GM04504 (cell line): ENCODE measurements around the gene IL7R.
"Not testable (repeated sequence)": the region's sequence is repeated elsewhere in the genome, so short reads cannot be mapped to it uniquely, and the experiment has no call there.

Experiments
- DNase-seq: peaks from one replicate; pipeline ENCODE4 v3.0.0-alpha.2; 2012; ENCODE audit warnings: low read depth

The IL7R gene

DNA sequence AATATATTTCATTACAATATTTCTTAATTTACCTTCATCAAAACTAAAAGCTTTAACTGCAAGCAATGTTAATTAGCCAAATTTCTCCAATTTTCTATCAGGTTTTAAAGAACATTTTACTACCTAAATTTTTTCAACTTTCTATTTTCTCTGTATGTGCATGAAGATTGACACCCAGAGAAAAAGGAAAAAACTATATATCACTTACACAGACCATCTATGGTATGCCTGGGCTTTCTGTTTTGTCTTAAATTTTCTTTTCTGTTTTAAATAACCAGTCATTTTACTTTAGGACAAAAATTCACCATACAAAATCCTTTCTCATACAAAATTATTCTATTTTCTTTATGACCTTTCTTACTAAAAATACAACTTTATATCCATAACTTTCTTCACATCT lies 13.8 kb upstream of the IL7R start:
- DNase-seq: no peak

DNA sequence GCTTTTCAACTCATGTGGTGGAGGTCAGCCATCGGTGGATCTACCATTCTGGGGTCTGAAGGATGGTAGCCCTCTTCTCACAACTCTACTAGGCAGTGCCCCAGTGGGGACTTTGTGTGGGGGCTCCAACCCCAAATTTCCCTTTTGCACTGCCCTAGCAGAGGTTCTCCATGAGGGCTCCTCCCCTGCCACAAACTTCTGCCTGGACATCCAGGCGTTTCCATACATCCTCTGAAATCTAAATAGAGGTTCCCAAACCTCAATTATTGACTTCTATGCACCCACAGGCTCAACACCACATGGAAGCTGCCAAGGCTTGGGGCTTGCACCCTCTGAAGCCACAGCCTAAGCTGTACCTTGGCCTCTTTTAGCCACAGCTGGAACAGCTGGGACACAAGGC lies 11.2 kb upstream of the IL7R start:
- not testable (repeated sequence) for DNase-seq

DNA sequence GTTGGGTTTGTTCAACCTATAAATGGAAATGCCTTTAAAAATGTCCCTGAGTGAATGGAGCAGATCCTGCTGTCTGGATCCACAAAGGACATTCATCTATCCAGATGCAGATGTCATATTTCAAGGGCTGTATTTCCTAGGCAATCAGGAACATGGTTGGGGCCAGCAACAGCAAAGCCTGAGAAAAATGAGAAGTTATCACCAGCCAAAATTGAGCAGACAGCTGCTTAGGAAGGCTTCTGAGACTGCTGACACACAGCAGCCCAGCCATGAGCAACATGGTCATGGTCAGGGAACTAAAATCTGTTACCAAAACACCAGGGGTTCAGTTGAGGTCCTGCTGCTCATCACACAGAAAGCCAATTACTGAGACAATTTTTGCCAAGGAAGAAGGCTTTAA lies 9.2 kb upstream of the IL7R start:
- DNase-seq: no peak

DNA sequence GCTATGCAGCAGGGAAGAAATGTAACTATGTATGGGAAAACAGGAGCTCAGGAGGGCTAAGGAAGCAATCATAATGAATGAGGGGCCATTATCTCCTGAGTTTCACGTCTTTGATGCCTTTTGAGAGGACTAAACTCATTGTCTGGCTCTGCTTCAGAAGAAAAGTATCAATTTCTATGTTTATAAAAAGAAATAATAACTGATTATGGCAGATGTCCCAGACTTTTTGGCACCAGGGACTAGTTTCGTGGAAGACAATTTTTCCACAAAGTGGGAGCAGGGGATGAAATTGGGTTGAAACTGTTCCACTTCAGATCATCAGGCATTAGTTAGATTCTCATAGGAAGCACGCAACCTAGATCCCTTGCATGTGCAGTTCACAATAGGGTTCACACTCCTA lies 8.7 kb upstream of the IL7R start:
- DNase-seq: no peak

DNA sequence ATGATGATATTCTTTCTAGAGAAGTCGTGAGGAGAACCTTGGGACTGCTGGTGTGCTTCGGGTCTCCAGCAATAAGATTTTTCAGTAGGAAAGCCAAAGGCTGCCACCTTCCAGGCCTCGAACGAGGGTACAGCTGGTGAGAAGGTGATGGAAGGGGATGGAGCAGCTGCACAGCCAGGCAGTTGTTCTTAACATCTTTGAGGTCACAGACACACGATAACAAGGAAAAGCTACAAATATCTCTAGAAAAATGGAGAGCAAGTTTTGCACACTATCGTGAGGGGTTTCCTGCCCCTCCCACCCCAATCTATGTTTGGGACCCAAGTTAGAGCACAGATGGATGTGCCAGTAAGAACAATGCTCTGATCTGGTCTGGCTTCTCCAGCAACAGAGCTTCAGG lies 6.8 kb upstream of the IL7R start:
- no peak for DNase-seq

DNA sequence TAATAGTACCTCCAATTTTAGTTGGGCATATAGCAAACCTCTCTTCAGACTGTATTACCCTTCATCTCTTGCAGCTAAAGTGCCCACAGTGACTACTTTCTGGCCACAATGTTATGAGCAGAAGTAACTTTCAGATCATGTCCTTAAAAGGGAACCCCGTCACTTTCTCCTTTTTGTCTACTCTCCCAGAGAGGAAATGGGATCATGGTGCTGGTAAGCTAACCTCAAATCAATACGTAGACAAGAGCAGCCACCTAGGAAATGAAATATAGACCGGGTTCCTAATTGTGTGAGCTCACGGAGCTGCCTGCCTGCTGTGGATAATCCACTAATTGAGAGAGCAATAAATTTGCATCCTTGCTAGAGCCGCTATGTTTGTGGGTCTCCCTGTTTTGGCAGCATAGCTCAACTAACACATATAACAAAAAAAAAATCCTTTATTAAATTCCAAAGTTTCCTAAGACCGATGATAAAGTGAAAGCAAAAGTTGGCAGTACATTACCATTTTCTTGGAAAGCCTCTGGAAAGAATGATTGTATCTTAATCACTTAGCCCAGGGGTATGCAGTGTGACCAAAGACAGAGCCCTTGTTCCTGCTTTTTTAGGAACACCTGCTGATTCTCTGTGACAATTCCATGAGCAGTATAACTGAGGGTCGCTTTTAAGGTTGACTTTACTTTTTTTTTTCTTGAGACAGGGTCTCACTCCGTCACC lies 5.6 kb upstream of the IL7R start:
- DNase-seq: no peak

DNA sequence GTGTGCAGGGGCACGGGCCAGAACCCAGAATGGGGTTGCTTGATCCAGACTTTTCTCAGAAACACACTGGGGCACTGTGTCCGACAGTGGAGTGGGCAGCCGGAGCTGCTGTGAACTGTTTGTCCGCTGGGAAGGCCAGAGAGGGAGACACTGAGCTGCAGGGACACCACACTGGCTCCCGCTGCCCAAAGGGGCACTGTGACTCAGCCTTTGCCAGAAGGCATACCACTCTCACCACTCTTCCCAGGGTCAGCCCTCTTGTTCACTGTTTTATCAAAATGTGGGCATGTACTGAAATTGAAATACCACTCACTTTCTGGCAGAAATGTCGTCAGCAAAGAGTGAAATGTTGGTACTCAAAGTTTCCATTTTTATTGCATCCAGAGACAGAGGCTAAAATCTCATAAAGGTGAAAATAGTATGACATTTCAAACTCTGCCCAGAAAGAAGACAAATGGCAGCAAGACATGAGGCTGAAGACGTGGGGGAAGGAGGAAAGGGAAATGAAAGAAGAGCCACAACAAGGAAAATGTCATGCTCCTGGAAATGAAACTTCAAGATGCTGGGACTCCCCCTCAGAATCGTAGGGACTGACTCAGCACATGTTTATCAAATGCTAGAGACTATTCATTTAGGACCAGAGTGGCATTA lies 4.5 kb upstream of the IL7R start:
- no peak for DNase-seq

DNA sequence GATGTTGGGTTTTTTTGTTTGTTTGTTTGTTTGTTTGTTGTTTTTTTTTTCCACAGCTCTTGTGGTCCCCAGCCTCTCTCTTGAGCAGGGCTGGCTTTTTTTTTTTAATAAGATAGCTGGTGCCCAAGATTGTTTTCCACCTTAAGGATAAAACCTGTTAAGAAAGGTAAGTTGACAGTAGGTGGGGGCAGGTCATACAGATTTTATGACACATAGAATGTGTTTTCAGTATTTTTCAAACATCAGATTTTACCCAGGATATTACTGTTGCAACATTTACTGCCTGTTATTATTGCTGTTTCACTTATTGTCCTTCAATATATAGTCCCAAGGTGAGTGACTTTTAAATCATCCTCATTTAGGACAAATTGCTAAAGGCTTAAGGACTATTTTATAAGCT lies 3.9 kb upstream of the IL7R start:
- no peak for DNase-seq

DNA sequence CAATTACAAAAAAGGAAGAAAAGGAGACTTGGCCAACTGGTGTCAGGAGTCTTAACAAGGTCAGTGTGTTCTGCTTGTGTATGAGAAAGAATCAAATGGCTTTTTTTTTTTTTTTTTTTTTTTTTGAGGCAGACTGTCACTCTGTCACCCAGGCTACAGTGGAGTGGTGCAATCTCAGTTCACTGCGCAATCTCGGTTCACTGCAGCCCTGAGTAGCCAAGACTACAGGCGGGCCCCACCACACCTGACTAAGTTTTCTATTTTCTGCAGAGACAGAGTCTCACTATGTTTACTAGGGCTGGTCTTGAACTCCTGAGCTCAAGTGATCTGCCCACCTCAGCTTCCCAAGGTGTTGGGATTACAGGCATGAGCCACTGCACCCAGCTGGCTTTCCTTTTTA lies 3.1 kb upstream of the IL7R start:
- DNase-seq: no peak

DNA sequence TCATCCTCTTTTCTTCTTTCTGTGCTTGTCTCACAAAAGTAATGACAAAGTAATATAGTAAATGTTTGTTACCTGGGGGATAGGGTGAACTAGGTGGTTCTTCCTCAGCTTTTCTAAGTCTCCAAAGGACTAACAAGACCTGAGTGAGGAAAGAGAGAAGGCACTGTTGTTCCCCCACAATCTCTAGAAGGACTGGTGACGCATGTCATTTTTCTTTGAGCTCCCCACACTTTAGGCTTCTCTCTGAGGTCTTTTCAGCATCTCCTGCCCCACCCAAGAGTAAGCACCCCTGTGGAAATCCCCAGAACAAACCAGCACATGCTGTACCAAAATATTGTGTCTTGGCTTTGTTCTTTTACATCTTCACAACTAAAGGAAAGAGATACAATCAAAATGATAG lies 2.4 kb upstream of the IL7R start:
- DNase-seq: no peak

DNA sequence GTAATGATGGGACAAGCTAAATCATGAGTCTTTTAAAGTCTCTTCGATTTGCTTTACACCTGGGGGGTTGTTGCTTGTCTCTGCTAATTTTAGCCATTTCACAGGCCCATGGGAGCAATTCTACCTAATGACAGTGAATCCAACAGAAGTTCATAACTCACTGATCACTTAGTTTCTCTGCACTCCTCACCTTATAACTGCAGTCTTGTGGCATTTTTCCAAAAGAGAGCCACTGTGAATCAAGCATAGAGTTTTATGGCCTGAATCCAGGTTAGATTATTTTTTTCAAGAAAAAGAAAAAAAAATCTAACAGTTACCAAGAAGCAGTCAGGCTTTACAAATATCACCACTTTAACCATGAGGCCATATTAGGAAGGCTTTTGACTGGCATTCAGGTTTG lies 1.5 kb upstream of the IL7R start:
- no peak for DNase-seq

DNA sequence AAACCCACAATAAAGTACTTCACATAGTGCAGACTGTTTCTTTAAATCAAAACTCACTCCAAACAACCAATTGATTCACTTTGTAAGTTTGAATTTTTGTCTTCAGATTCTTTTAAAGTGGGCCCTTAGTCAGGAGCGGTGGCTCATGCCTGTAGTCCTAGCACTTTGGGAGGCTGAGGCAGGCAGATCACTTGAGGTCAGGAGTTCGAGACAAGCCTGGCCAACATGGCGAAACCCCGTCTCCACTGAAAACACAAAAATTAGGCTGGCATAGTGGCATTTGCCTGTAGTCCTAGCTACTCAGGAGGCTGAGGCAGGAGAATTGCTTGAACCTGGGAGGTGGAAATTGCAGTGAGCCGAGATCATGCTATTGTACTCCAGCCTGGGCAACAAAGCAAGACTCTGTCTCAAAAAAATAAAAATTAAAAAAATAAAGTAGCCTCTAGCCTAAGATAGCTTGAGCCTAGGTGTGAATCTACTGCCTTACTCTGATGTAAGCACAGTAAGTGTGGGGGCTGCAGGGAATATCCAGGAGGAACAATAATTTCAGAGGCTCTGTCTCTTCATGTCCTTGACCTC lies 416 bp upstream of the IL7R start:
- DNase-seq: not testable (repeated sequence)

DNA sequence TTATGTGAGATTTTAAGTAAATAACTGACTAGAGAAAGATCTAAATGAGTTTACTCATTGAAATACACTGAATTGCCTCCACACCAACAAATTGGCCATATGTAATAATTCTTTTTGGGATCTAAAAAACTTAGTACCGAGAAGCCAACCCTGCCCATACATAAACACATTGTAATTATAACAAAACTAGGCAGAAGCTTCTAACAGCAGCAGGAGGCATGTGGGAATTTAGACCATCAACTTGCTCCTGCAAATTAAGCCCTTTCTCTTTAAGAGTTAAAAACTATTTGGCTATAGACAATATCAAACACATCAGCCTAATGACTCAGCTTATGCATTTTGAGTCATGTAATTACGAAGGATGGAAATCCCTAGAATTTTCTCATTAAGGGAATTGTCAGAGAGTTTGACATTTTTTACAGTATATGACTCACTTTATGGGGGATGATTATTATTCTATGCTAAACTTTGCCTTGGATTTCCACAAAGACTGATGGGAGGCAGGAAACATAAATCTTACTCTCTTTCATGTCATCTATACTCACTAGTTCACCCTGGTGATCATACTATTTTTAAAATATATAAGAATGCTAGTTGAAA lies 1.0 kb downstream of the IL7R start:
- DNase-seq: peak; percentile 74

DNA sequence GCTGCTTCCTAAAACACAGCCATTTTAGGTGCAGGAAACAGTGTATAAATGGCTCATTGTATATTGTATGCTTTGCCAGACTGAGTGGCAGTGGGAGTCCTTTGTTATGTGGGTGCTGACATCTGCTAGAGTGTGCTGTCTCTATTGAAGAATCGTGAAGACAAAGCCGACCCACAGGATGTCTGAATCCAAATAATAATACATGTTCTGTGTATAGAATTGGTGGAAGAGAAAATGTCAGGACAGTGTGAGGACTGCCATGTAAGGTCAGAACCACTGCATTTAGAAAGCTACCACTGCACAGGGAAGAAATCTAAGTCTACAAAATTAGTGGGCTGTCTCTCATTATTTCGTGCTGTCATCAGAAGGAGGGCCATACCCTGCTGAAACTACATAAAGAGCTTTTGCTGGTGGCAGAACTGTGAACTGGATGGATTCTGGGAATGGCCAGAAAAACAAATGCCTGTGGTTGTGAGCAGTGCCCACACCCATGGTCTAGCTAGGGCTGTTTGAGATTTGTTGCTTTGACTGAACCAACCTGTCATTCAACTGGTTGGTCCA lies 2.5 kb downstream of the IL7R start:
- no peak for DNase-seq

DNA sequence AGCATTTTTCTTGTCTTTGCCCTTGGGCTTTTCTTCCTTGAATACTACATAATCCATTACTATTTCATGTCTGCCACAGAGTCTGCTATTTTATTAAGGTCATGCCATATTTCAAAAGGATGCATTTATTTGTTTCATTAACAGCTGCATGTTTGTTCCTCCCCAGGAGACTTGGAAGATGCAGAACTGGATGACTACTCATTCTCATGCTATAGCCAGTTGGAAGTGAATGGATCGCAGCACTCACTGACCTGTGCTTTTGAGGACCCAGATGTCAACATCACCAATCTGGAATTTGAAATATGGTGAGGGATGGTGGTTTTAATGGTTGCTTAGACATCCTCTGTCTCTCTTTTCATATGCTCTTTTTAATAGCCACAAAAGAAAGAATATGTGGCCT lies 4.0 kb downstream of the IL7R start:
- peak; percentile 69 for DNase-seq

DNA sequence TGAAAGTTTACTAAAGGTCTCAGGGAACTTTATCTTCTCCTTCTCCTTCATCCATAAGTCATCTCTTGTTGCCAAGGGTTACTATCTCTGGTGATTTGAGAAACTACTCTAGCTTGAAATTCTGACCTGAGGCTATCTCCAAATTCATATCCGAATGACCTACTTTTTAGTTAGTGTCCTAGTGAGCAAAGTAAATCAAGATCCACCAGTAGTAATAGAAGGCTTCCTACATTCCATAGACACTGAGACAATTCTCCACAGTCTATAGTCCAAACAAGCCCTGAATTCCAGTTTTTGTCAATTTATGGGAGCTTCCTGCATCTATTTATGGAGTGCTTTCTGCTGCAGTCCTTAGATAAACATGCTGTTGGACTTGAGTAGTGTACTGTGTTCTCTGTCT lies 5.0 kb downstream of the IL7R start:
- DNase-seq: no peak

DNA sequence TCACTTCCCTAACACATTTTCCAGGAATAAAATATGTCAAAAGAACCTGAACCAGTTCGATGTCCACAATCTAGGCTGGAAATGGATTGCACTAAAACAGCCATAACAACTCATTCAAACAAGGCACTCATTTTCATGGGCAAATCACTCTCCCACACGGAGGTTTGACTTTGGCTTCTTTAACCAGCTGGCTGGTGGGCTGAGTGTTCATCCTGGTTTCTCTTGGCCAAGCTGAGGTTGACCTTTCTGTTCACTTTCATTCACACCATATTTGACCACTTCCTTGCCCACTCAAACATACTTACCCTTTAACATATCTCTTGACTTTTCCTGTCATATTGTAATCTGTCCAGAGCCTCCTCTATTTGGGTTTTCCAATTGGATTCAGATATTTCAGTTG lies 5.4 kb downstream of the IL7R start:
- DNase-seq: no peak

DNA sequence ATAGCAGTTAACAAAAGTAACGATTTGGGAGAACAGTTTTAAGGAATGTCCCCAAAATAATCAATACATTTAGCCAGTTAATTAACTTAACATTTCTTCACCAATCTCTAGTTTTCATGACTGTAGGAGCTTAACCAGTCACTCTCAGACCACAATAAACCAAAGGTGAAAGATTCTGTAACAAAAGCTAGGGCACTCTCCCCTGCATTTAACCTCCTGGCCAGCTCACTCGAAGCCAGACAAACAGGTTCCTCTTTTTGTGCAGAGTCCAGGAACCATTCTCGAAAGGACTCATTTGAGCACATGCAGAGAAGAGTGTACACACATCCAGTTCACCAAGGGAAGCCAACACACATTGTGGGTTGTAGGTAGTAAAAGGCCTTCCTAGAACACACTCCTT lies 6.5 kb downstream of the IL7R start:
- DNase-seq: no peak

DNA sequence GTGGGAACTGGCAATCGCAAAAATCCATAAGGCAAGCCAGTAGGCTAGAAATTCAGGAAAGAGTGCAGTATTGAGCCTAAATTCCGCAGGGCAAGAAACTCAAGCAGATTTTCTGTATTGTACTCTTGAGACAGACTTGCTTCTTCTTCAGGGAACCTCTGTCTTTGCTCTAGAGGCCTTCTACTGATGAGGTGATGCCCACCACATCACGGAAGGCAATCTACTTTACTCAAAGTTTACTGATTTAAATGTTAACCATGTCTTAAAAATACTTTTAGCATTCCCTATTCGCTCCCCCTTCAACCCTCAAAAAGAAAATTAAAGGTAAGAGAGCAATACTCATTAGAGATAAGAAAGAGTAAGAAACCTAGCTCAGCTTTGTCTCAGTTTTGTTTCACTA lies 11.3 kb downstream of the IL7R start:
- DNase-seq: no peak

DNA sequence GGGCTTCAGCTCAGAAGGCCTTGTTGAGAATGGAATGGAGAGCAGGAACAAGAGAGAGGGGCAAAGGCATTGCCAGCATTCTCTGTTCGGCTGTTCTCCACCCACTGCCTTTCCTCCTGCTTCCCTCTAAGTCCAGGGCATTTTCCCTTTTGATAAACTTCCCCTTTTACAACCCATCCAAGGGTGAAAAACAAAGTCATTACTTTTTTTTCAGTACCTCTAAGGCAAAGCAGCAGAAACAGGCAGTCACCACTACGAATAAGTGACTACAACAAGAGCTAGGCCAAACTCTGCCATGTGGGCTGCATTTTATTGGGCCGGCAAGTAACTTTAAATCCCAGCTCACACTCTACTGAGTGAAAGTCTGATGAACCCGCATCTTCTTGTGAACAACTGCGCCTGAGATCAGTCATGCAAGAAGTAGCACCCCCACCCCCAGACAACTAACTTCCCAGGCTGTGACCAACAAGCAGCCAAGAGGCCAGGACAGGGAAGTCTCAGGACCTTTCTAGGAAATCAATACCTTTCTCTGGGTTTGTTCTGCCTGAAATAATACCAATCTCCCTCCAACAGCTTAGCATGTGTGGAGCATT lies 13.1 kb downstream of the IL7R start:
- no peak for DNase-seq

DNA sequence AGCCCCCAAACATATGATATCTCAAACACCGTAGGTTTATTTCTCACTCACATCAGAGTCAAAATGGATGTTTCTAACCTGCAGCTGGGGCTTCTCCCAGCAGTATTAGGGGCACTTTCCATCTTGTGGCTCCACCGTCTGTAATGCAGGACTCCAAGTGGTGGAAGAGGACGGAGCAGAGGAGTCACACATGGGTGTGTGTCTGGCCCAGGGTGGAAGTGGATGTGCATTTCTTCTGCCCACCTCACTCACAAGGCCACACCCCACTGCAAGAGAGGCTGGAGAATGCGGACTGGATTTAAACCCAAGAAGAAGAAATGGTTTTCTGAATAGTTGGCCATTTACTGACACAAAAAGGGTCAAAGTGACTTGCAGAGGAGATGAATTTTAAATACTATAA lies 13.9 kb downstream of the IL7R start:
- no peak for DNase-seq

DNA sequence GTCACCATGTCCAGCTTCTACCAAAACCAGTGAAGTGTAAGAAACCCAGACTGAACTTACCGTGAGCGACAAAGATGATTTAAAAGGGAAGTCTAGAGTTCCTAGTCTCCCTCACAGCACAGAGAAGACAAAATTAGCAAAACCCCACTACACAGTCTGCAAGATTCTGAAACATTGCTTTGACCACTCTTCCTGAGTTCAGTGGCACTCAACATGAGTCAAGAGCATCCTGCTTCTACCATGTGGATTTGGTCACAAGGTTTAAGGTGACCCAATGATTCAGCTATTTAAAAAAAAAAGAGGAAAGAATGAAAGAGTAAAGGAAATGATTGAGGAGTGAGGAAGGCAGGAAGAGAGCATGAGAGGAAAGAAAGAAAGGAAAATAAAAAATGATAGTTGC lies 19.8 kb downstream of the IL7R start:
- no peak for DNase-seq

DNA sequence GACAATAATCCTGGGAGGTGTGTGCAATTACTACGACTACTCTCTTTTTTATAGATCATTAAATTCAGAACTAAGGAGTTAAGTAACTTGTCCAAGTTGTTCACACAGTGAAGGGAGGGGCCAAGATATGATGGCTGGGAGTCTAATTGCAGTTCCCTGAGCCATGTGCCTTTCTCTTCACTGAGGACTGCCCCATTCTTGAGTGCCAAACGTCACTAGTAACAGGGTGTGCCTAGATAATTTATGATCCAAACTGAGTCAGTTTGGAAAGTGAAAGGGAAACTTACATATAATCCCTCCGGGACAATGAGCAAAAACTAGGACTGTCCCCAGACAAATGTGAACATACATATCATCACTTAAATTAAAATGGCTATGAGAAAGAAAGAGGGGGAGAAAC lies 20.2 kb downstream of the IL7R start:
- peak; percentile 47 for DNase-seq
